T-helper 1 cell treated with Interleukin-12 subunit alpha and Interleukin-12 subunit beta and Interleukin-4 antibody, amounts not matched to agents 30 μg/mL and 1 μg/mL, for 36 hours (primary cell): ENCODE measurements around the gene R3HDM2.
"Not testable (repeated sequence)": the region's sequence is repeated elsewhere in the genome, so short reads cannot be mapped to it uniquely, and the experiment has no call there.

ENCODE experiments used
- H3K27ac Mint-ChIP-seq: one replicate; pipeline ENCODE4 v1.8.0; 2021; ENCODE audit warnings: mild to moderate bottlenecking, mixed read lengths
- H3K27me3 Mint-ChIP-seq: one replicate; pipeline ENCODE4 v1.8.0; 2021; ENCODE audit warnings: low read depth, mixed read lengths
- H3K36me3 Mint-ChIP-seq: one replicate; pipeline ENCODE4 v1.8.0; 2021; ENCODE audit warnings: low read depth, mixed read lengths
- H3K4me1 Mint-ChIP-seq: one replicate; pipeline ENCODE4 v1.8.0; 2021; ENCODE audit warnings: low read depth, mixed read lengths
- H3K4me3 Mint-ChIP-seq: one replicate; pipeline ENCODE4 v1.8.0; 2021; ENCODE audit warnings: mild to moderate bottlenecking, moderate library complexity, mixed read lengths
- H3K9me3 Mint-ChIP-seq: one replicate; pipeline ENCODE4 v1.8.0; 2021; ENCODE audit warnings: mixed read lengths

R3HDM2 gene

DNA sequence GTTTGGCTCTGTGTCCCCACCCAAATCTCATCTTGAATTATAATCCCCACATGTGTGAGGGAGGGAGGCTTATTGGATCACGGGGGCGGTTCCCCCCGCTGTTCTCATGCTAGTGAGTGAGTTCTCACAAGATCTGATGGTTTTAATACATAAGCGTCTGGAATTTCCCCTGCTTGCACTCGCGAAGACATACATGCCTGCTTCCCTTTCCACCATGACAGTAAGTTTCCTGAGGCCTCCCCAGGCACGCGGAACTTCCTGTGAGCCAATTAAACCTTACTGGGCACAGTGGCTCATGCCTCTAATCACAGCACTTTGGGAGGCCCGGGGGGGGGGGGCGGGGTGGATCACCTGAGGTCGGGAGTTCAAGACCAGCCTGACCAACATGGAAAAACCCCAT lies 60.8 kb downstream of the R3HDM2 start:
- peaks cover 27% of the 10 kb centered on the region for H3K36me3 Mint-ChIP-seq
- H3K4me1 Mint-ChIP-seq, result peaks cover 6% of the 10 kb centered on the region
- H3K9me3 Mint-ChIP-seq, result peaks cover 14% of the 10 kb centered on the region
- H3K27ac Mint-ChIP-seq, result no peak overlapping the region
- no peak overlapping the region for H3K4me3 Mint-ChIP-seq
- H3K27me3 Mint-ChIP-seq, result no peaks in the 10 kb centered on the region

DNA sequence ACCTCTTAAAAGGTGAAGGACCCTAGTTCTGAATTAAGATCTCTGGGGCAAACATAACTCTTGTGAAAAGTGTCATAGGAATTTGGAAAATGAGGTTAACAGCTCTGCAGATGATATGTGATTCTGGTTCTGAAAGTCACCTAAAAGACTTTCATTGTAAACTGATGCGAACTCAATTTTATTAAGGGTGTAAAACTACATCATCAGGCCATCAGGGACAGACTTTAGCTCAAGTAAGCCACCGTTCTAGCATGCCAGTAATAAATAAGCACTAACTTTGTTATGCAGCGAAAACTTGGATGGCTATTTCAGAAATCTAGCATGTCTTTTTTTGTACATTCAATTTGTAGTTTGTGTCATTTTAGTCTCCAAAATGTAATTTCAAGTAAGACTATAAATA lies 61.6 kb downstream of the R3HDM2 start:
- Mint-ChIP-seq H3K27ac (no peak overlapping the region), H3K27me3 (no peaks in the 10 kb centered on the region), H3K4me3 (no peak overlapping the region), H3K36me3 (peaks cover 27% of the 10 kb centered on the region), H3K9me3 (peaks cover 14% of the 10 kb centered on the region), H3K4me1 (peaks cover 6% of the 10 kb centered on the region)

DNA sequence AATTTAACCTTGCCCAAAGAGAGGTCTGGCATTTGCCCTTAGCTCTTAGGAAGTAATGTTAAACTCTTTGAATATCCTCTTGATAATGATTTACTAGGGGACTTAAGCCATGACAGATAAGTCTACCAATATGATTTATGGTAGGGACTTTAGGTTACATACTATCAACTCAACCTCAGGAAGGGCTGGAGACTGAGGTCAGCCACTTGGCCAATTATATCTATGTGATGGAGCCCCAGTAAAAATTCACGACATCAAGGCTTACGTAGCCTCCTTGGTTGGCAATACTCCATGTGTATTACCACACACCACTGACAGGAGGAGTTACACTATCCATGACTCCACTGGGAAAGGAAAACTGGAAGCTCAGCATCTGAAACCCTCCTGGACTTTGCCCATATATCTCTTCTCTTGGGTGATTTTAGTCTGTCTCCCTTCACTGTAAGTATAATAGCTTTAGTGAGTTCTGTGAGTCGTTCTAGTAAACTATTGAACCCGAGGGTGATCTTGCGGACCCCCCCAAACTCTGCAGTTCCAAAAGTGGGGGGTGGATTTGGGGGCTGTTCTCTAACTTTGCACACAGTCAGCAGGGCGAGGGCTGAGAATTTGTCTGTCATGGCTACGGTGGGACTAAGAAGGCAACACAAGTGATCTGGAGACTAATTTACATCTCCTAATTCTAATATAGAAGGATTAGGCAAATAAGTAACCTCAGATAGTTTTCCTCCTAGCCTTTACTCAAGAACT lies 62.3 kb downstream of the R3HDM2 start:
- no peaks in the 10 kb centered on the region for H3K27me3 Mint-ChIP-seq
- H3K36me3 Mint-ChIP-seq, result peaks cover 27% of the 10 kb centered on the region
- peaks cover 14% of the 10 kb centered on the region for H3K9me3 Mint-ChIP-seq
- H3K4me3 Mint-ChIP-seq, result no peak overlapping the region
- H3K4me1 Mint-ChIP-seq, result peaks cover 6% of the 10 kb centered on the region
- no peak overlapping the region for H3K27ac Mint-ChIP-seq

DNA sequence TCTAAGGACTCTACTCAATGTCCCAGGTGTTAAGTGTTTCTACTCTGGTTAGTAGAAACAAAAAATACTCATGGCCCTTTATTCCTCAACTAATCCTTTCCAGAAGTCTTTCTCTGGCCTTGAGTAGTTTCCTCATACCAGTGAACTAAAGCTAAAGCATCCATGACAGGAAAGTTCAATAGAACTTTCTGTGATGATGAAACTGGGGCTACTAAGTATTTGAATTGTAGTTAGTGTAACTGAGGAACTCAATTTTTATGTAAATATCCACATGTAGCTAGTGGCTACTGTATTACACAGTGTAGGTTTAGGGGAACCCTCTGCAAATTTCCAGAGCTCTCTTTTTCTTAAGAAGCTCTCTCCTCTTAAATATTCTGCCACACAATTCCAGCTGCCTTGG lies 63.7 kb downstream of the R3HDM2 start:
- Mint-ChIP-seq H3K36me3 (peaks cover 23% of the 10 kb centered on the region), H3K4me3 (no peak overlapping the region)

DNA sequence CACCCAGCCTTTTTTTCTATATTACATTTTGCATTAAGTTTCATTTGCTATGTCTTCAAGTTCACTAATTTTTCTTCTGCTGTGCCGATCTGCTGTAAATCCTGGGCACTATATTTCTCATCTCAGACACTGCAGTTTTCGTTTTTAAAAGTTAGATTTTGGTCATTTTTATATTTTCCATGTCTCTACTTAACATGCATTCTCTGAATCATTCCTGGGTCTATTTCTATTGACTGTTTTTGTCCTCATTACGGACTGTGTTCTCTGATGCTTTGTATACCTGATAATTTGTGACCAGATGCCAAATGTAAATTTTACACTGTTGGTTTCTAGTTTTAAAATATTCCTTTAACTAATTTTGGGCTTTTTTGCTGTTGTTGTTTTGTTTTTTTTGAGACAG lies 64.5 kb downstream of the R3HDM2 start:
- peaks cover 20% of the 10 kb centered on the region for H3K36me3 Mint-ChIP-seq
- no peak overlapping the region for H3K4me3 Mint-ChIP-seq
- peaks cover 14% of the 10 kb centered on the region for H3K9me3 Mint-ChIP-seq
- H3K4me1 Mint-ChIP-seq, result peaks cover 6% of the 10 kb centered on the region
- H3K27ac Mint-ChIP-seq, result no peak overlapping the region
- no peaks in the 10 kb centered on the region for H3K27me3 Mint-ChIP-seq

More for the DNA sequence above, 63.7 kb downstream of the R3HDM2 start:
- no peak overlapping the region for H3K27ac Mint-ChIP-seq
- peaks cover 6% of the 10 kb centered on the region for H3K4me1 Mint-ChIP-seq
- no peaks in the 10 kb centered on the region for H3K27me3 Mint-ChIP-seq
- peaks cover 14% of the 10 kb centered on the region for H3K9me3 Mint-ChIP-seq

DNA sequence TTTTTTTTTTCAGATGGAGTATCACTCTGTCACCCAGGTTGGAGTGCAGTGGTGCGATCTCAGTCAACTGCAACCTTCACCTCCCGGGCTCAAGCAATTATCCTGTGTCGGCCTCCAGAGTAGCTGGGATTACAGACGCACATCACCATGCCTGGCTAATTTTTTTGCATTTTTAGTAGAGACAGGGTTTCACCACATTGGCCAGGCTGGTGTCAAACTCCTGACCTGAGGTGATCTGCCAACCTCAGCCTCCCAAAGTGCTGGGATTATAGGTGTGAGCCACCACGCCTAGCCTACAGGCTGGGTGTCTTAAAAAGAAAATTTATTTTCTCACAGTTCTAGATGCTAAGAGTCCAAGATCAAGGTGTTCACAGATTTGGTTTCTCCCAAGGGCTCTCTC lies 66.7 kb downstream of the R3HDM2 start:
- not testable (repeated sequence) for H3K27me3 Mint-ChIP-seq, H3K27ac Mint-ChIP-seq, H3K4me1 Mint-ChIP-seq, H3K4me3 Mint-ChIP-seq
- H3K36me3 Mint-ChIP-seq, result peaks cover 19% of the 10 kb centered on the region
- peaks cover 14% of the 10 kb centered on the region for H3K9me3 Mint-ChIP-seq

DNA sequence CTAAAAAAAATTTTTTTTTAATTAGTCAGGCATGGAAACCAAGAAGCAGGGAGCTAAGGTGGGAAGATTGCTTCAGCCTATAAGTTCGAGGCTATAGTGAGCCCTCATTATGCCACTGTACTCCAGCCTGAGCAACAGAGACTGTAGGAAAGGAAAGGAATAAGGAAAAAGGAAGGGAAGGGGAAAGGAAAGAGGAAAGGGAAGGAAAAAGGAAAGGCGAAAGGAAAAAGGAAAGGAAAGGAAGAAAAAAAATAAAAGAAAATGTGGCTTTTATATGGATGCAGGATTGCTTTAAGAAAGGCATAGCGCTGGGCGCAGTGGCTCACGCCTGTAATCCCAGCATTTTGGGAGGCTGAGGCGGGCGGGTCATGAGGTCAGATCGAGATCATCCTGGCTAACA lies 70.4 kb downstream of the R3HDM2 start:
- no peaks in the 10 kb centered on the region for H3K27me3 Mint-ChIP-seq
- no peaks in the 10 kb centered on the region for H3K4me1 Mint-ChIP-seq
- H3K36me3 Mint-ChIP-seq, result peaks cover 1% of the 10 kb centered on the region
- H3K9me3 Mint-ChIP-seq, result no peaks in the 10 kb centered on the region
- H3K4me3 Mint-ChIP-seq, result no peak overlapping the region
- no peak overlapping the region for H3K27ac Mint-ChIP-seq

DNA sequence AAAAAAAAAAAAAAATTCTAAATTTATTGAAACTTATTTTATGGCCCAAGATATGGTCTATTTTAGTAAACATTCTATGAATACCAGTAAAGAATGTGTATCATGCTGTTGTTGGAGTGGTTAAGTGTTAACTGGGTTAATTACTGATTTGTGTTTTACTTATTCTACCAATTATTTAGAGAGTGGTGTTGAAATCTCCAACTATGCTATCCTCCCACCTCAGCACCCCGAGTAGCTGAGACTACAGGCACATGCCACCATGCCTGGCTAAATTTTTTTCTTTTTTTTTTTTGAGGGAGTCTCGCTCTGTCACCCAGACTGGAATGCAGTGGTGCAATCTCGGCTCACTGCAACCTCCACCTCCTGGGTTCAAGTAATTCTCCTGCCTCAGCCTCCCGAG lies 72.2 kb downstream of the R3HDM2 start:
- no peaks in the 10 kb centered on the region for H3K4me1 Mint-ChIP-seq
- H3K27ac Mint-ChIP-seq, result no peak overlapping the region
- H3K36me3 Mint-ChIP-seq, result peaks cover 1% of the 10 kb centered on the region
- no peaks in the 10 kb centered on the region for H3K27me3 Mint-ChIP-seq
- H3K4me3 Mint-ChIP-seq, result no peak overlapping the region
- no peaks in the 10 kb centered on the region for H3K9me3 Mint-ChIP-seq

DNA sequence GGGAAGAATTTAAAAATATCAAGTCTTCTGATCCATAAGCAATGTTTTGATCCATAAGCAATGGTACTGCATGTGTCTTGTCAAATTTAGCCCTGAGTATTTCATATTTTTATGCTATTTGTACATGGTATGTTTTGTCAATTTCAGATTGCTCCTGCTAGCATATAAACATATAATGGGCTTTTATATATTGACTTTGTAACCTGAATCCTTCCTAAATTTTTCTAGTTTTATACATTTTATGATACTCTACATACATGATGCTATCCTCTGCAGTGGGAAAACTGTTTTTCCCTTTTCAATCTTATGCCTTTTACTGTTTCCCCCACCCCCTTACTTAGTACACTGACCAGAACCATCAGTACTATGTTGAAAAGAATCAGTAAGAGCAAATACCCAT lies 75.1 kb downstream of the R3HDM2 start:
- H3K4me1 Mint-ChIP-seq, result no peaks in the 10 kb centered on the region
- H3K9me3 Mint-ChIP-seq, result no peaks in the 10 kb centered on the region
- H3K36me3 Mint-ChIP-seq, result peaks cover 7% of the 10 kb centered on the region
- no peaks in the 10 kb centered on the region for H3K27me3 Mint-ChIP-seq
- no peak overlapping the region for H3K27ac Mint-ChIP-seq
- no peak overlapping the region for H3K4me3 Mint-ChIP-seq

DNA sequence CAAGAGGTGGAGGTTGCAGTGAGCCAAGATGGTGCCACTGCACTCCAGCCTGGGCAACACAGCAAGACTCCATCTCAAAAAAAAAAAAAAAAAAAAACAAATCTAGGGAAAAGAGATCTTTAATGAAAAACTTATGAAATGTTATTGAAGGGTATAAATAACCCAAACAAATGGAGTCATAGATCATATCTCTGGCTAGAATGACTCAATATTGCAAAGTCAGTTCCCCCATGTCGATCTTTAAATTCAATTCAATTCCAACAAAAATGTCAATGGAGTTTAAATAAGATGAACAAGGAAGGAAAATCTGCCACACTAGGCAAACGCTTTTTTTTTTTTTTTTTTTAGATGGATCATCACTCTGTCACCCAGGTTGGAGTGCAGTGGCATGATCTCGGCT lies 78.7 kb downstream of the R3HDM2 start:
- Mint-ChIP-seq H3K4me3 (no peak overlapping the region), H3K27me3 (no peaks in the 10 kb centered on the region), H3K36me3 (peaks cover 10% of the 10 kb centered on the region), H3K27ac (no peak overlapping the region), H3K4me1 (no peaks in the 10 kb centered on the region), H3K9me3 (peaks cover 5% of the 10 kb centered on the region)

DNA sequence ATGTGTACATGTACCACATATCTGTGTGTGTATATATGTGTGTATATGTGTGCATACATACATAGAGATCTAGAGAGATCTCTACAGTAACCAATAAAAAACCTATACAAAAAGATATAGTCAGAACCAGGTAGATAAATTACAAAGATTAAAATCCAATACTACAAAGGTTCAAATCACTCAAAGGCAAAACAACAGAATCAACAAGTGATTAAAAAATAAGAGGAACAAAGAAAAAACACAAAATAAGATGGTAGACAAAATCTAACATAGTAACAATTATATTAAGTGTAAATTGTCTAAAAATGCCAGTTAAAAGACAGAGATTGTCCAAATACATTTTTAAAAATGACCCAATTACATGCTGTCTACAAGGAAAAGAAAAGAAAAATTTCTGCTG lies 83.6 kb downstream of the R3HDM2 start:
- H3K9me3 Mint-ChIP-seq, result peaks cover 12% of the 10 kb centered on the region
- H3K36me3 Mint-ChIP-seq, result peaks cover 19% of the 10 kb centered on the region
- H3K27ac Mint-ChIP-seq, result no peak overlapping the region
- H3K4me3 Mint-ChIP-seq, result no peak overlapping the region
- H3K27me3 Mint-ChIP-seq, result no peaks in the 10 kb centered on the region
- H3K4me1 Mint-ChIP-seq, result peaks cover 7% of the 10 kb centered on the region

DNA sequence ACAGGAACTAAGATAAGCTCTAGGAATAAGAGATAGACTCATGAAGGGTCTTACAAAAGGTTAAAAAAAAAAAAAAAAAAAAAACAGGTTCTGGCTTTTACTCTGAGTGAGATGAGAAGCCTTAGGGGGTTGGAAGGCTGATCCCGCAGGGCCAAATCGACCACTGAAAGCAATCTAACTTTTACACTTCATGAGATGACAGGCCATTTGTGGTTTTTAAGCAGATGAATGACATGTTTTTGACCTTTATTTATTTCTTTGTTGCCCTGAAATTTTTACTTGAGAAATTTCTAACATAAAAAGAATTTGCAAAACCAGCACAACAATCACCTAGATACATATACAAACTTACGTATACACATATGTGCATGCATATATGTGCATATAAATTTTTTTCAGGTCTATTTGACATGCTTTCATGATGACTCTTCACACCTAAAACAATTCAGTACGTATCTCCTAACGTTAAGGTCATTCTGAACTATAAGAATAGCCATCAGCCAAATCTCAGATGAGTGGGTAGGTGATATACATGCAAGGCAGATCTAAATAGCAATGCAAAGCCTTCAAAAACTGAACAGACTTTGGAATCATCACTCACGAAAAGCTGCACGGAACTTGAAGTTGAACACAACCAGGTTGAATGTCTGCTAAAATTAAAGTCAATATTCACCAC lies 87.0 kb downstream of the R3HDM2 start:
- Mint-ChIP-seq H3K9me3 (peaks cover 12% of the 10 kb centered on the region), H3K4me1 (peaks cover 8% of the 10 kb centered on the region), H3K36me3 (peaks cover 24% of the 10 kb centered on the region), H3K4me3 (no peak overlapping the region), H3K27me3 (no peaks in the 10 kb centered on the region), H3K27ac (no peak overlapping the region)

DNA sequence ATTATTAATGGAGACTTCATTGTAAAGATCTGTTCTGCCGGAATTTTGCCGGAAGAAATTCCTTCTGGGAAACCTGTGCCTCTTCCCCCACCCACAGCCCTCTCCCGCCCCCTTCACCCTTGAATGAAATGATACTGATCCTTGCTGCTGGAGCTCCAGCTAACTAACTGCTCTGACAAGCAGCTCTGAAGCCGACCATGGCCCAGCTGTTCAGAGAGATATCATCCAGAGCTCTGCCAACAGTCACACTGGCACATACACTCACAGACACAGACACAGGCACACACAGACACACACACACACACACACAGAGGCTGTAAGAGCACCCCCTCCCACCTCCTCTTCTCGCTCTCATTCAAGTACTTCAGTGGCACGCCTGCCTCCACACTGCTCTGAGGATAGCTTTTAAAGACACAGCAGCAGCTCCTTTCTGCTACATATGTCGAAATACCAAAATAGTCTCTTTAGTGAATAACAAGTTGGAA lies 88.6 kb downstream of the R3HDM2 start:
- H3K9me3 Mint-ChIP-seq, result peaks cover 8% of the 10 kb centered on the region
- H3K36me3 Mint-ChIP-seq, result peaks cover 27% of the 10 kb centered on the region
- peaks cover 8% of the 10 kb centered on the region for H3K4me1 Mint-ChIP-seq
- no peak overlapping the region for H3K27ac Mint-ChIP-seq
- no peaks in the 10 kb centered on the region for H3K27me3 Mint-ChIP-seq
- no peak overlapping the region for H3K4me3 Mint-ChIP-seq

DNA sequence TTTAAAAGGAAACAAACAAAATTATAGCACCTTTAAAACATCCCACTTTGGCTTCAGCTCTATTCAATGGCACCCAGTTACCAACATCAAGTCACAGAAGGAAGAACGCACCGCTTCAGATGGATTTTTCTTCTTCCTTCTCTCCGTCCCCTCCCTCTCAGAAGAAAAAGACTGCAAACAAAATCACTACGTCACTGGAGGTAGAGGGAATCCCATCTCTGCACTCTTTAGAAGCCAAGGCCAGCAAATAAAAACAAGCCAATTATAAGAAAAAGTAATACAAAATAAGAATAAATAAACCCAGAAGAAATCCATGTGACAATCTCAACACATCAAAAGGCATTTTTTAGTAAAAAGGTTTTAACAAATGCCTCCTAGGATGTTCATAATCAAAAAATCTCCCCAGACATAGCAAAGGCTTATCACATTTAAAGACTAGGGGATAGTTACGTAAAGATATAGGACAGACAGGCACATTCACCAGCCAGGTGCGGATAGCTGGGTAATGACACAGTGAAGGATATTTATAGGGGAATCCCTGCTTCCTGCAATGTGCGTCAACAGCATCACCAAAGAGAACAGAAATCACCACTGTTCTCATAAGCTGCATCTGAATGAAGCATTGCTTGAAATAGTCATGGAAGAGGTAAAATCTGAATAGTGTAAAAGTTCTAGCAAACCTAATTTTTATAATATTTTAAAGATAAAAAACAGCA lies 89.4 kb downstream of the R3HDM2 start:
- Mint-ChIP-seq H3K27ac (no peak overlapping the region), H3K36me3 (peaks cover 27% of the 10 kb centered on the region)

DNA sequence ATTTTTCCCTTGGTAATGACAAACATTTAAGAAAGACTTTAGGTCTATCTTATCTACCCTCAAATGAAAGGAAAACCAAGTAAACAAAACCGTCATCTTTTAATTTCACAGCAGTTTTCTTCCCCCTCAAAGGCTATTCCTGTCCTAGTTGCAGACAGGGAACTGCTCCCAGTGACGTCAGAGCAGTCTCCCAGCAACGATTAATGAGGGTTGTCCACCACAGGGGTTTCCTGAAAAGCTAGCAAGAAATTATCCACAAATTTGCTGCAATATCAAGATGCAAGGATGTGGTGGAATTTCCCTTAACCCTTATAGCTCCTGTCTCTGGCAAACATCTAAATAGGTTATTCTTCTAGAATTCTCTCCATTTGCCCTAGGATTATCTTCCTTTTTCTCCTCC lies 90.7 kb downstream of the R3HDM2 start:
- Mint-ChIP-seq H3K4me1 (peaks cover 7% of the 10 kb centered on the region), H3K27ac (no peak overlapping the region), H3K27me3 (no peaks in the 10 kb centered on the region), H3K36me3 (peaks cover 29% of the 10 kb centered on the region), H3K4me3 (no peak overlapping the region), H3K9me3 (peaks cover 3% of the 10 kb centered on the region)

More for the DNA sequence above, 89.4 kb downstream of the R3HDM2 start:
- Mint-ChIP-seq H3K9me3 (peaks cover 2% of the 10 kb centered on the region), H3K4me3 (no peak overlapping the region), H3K27me3 (no peaks in the 10 kb centered on the region), H3K4me1 (peaks cover 8% of the 10 kb centered on the region)
